Pancreas (tissue), 10 donors: ENCODE data around the gene IFRD2. TPM values are rescaled to one million over a fixed set of nuclear protein-coding genes. Genes with fewer than 3 reads are reported as not detected.
"Not testable (repeated sequence)": the region's sequence is repeated elsewhere in the genome, so short reads cannot be mapped to it uniquely, and the experiment has no call there.

Experiments
- ATAC-seq, 4 donors: fragments of 200-7000 bp; cut with Tn5 transposase; one replicate each; pipeline versions ENCODE4 v1.8.0 to v1.9.1; 2020; ENCODE audit warnings: mild to moderate bottlenecking in 4 of 4, moderate library complexity in 4 of 4
- DNase-seq, 6 donors: peaks; one replicate each; pipeline ENCODE4 v3.0.0-alpha.2; 2020
- FAIRE-seq: peaks from 2 replicates; lab custom pipeline; 2012; peaks lifted over from hg19 to GRCh38; lab: Jason Lieb, UNC
- H3K27ac ChIP-seq, 4 donors: fragments of 200-600 bp; sonication (generic); 1 replicate in 3 of 4; 2 replicates in 1 of 4; pipeline versions ENCODE4 v1.5.0 to v1.8.0; 2020
- H3K27me3 ChIP-seq, 4 donors: fragments of 200-600 bp; one replicate each; pipeline ENCODE4 v1.8.0; 2021
- H3K36me3 ChIP-seq, 3 donors: fragments of 200-600 bp; sonication (generic) in 1 of 3; one replicate each; pipeline versions ENCODE4 v1.5.0 to v1.8.0; 2020 to 2021
- H3K4me1 ChIP-seq, 3 donors: fragments of 200-600 bp; one replicate each; pipeline ENCODE4 v1.8.0; 2021
- H3K4me3 ChIP-seq, 4 donors: fragments of 200-600 bp; sonication (generic) in 2 of 4; one replicate each; pipeline versions ENCODE4 v1.5.0 to v1.8.0; 2020 to 2021
- H3K9me3 ChIP-seq, 4 donors: fragments of 200-600 bp; one replicate each; pipeline ENCODE4 v1.8.0; 2021
- WGBS, 2 donors: extraction: QIAGEN DNeasy Blood & Tissue Kit; methylation state at CpG; one replicate each; pipeline ENCODE4 v1.1.7; 2013; 5-methylcytosine and 5-hydroxymethylcytosine counted together
- intact Hi-C, 3 donors: fragments of 100-400 bp; cut with DNase I; formaldehyde crosslinking; loops; one replicate each; pipeline versions ENCODE4 v1.11.1 to v1.14.2; 2022
- polyA plus RNA-seq, 2 donors: library from polyadenylated mRNA; stranded (reverse); fragments of 200-250 nt; gene quantifications; one replicate each; pipeline ENCODE4 v1.2.3, GENCODE V29; 2013
- total RNA-seq, 6 donors: library from RNA; stranded (reverse); fragmentation: NEBNext Ultra II Directional in 4 of 6; extraction: Animal tissue kit (Norgen Biotek cat#: 25700) in 4 of 6; gene quantifications; one replicate each; pipeline versions ENCODE4 v1.2.1 to v1.2.4, GENCODE V29; 2021 to 2023
- TF ChIP-seq, protein P1 (sequence below), 4 donors: fragments of 200-600 bp; sonication (generic) in 3 of 4; IDR thresholded peaks; one replicate each; pipeline versions ENCODE4 v1.5.0 to v1.8.0; 2021; ENCODE audit warnings: antibody characterized with exemption in 4 of 4
- donor health status: healthy with polysubstance abuse.
- donor health status: DM: no; HTN: no; CAD: no; lungs with moderate emphysema.
- donor health status: DM: no; HTN: no; CAD: no.
- donor health status: control.
- donor health status: control.
- donor health status: Bipolar disorder and iron deficiency.
- donor health status: DM: yes; HTN: yes; CAD: no.
- donor health status: DM: no; HTN: no; CAD: no.
- donor health status: DM: no; HTN: no; CAD: no.
- donor health status: DM: yes; HTN: yes; CAD: no.

Gene IFRD2
- total and polyA plus RNA-seq, 8 donors = 47.1 to 117 (median 59.5) TPM

DNA sequence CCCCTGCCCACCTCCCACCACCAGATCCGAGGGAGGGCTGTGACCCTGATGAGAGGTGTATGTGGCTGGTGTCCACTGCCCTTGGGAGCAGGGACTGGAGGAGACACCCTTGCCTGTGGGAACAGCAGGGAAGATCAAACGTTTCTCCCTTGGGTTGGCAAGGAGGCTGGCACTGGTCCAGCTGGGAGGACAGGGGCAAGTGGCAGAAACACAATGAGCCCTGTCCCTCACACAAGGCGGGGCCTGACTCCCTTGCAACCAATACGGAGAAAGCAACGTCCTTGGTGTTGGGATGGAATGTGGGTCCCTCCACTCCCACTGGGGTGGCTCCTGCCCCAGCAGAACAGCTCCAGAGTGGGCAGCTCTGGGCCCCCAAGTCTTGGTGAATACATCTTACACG is 25.1 kb upstream of the IFRD2 start:
- Histone ChIP-seq H3K4me3 (no peak overlapping the region), H3K36me3 (no peaks in the 10 kb centered on the region), H3K27ac (peak overlapping the region in 1 of 4 donors; percentile 21), H3K4me1 (peaks cover 5 to 17% (median 17%) of the 10 kb centered on the region in 3 donors), H3K9me3 (no peaks in the 10 kb centered on the region), H3K27me3 (no peaks in the 10 kb centered on the region)
- intact Hi-C loops = no loop called here
- TF ChIP-seq, protein P1, sequence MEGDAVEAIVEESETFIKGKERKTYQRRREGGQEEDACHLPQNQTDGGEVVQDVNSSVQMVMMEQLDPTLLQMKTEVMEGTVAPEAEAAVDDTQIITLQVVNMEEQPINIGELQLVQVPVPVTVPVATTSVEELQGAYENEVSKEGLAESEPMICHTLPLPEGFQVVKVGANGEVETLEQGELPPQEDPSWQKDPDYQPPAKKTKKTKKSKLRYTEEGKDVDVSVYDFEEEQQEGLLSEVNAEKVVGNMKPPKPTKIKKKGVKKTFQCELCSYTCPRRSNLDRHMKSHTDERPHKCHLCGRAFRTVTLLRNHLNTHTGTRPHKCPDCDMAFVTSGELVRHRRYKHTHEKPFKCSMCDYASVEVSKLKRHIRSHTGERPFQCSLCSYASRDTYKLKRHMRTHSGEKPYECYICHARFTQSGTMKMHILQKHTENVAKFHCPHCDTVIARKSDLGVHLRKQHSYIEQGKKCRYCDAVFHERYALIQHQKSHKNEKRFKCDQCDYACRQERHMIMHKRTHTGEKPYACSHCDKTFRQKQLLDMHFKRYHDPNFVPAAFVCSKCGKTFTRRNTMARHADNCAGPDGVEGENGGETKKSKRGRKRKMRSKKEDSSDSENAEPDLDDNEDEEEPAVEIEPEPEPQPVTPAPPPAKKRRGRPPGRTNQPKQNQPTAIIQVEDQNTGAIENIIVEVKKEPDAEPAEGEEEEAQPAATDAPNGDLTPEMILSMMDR (IDR thresholded peaks at IDR 0.05) = no peak
- peak in 2 of 6 donors; percentile 62 to 80 for DNase-seq
- FAIRE-seq = no peak
- WGBS, 2 donors = 57 to 65% methylated on average over 6 of the region's 6 CpGs
- ATAC-seq = no peak

DNA sequence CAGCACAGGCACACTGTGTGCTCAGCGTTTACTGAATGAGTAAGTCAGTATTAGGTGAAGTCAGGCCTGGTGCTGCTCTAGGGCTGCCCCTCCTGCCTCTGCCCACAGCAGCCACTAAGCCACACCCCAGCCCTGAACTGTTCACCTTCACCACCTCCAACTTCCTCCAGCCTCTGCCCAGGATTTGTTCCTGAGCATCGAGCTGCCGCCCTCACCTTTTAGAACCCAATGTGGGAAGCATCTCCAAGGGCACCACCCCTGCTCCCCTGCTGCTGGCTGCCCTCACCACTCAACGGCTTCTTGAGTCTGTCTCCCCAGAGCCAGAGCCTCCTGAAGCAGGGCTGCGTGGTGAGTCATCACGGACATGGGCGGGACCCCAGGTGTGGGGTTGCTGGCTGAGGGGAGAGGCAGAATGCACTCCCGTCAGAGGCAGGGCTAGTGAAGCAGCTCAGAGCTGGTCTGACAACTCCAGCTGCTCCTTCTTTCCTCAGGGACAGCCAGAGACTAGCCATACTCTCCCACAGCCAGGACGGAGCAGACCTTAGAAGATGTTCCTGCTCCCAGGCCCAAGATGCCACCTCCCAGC is 24.5 kb upstream of the IFRD2 start:
- peak in 2 of 6 donors; percentile 40 to 67 for DNase-seq
- WGBS, 2 donors = 74 to 78% methylated on average over 9 of the region's 9 CpGs
- TF ChIP-seq, protein P1 (IDR thresholded peaks at IDR 0.05) = no peak
- no peak for FAIRE-seq
- no peak overlapping the region for H3K4me3 ChIP-seq
- no peaks in the 10 kb centered on the region for H3K27me3 ChIP-seq
- no peaks in the 10 kb centered on the region for H3K9me3 ChIP-seq
- no peaks in the 10 kb centered on the region for H3K36me3 ChIP-seq
- H3K27ac ChIP-seq = peak overlapping the region in 1 of 4 donors; percentile 21
- intact Hi-C loops = no loop called here
- peak in 1 of 4 donors; percentile 6 for ATAC-seq
- peaks cover 5 to 11% (median 11%) of the 10 kb centered on the region in 3 donors for H3K4me1 ChIP-seq

DNA sequence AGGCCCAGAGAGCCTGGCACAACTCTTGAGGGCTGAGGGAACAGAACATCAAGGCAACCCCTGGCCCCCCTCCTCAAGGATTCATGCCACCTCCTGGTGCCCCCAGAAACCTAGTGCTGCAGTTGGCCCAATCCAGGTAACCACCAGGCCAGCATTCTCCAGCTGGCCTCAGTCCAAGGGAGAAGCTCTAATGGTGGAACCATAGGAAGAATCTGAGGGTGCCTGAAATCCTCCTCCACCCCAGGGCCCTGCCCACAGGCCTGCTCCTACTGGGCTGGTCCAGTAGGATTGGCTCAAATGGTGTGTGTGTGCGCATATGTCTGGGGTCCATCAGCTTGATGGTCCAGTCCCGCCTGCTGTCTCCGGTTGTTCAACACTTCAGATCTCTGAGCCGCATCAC is 22.6 kb upstream of the IFRD2 start:
- no peaks in the 10 kb centered on the region for H3K9me3 ChIP-seq
- peak in 1 of 6 donors; percentile 36 for DNase-seq
- intact Hi-C loops = no loop called here

DNA sequence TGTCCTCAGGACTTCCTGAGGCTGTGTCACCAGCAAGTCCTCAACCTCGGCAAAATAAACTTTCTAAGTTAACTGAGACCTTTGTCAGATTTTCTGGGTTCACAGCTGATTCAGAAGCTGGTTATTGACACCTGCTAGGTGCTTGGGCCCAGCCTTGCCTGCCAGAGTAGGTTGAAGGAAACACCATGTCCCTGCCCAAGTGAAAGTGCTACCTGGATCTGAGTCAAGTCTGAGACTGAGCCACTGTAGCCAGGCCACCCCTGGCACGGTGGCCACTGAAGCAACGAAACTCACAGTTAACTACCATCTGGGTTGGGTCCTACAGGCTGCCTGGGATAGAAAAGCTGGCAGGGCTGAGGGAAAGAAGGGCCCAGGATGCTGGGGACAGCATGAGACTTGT is 22.1 kb upstream of the IFRD2 start:
- TF ChIP-seq, protein P1 (IDR thresholded peaks at IDR 0.05) = no peak
- no peaks in the 10 kb centered on the region for H3K27me3 ChIP-seq
- WGBS, 2 donors = 83 to 89% methylated on average over 3 of the region's 3 CpGs
- no peak for FAIRE-seq
- H3K4me1 ChIP-seq = peaks cover 3 to 10% (median 10%) of the 10 kb centered on the region in 3 donors
- no peak overlapping the region for H3K27ac ChIP-seq
- intact Hi-C loops = no loop called here
- no peak for DNase-seq
- no peak overlapping the region for H3K4me3 ChIP-seq
- no peak for ATAC-seq
- H3K9me3 ChIP-seq = no peaks in the 10 kb centered on the region
- no peaks in the 10 kb centered on the region for H3K36me3 ChIP-seq

More for the DNA sequence above, 22.6 kb upstream of the IFRD2 start:
- peaks cover 0 to 8% (median 8%) of the 10 kb centered on the region in 3 donors for H3K4me1 ChIP-seq
- 96 to 98% methylated on average over 4 of the region's 4 CpGs for WGBS, 2 donors
- no peak overlapping the region for H3K27ac ChIP-seq
- ATAC-seq (no peak), FAIRE-seq (no peak)
- TF ChIP-seq, protein P1 (IDR thresholded peaks at IDR 0.05) = no peak
- H3K4me3 ChIP-seq = no peak overlapping the region
- H3K36me3 ChIP-seq = no peaks in the 10 kb centered on the region
- H3K27me3 ChIP-seq = no peaks in the 10 kb centered on the region

DNA sequence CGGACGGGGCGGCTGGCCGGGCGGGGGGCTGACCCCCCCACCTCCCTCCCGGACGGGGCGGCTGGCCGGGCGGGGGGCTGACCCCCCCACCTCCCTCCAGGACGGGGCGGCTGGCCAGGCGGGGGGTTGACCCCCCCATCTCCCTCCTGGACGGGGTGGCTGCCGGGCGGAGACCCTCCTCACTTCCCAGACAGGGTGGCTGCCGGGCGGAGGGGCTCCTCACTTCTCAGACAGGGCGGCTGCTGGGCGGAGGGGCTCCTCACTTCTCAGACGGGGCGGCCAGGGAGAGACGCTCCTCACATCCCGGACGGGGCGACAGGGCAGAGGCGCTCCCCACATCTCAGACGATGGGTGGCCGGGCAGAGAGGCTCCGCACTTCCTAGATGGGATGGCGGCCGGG is 19.8 kb upstream of the IFRD2 start:
- H3K4me3 ChIP-seq, ATAC-seq, H3K36me3 ChIP-seq, FAIRE-seq, H3K9me3 ChIP-seq, DNase-seq, H3K4me1 ChIP-seq, H3K27ac ChIP-seq, H3K27me3 ChIP-seq, intact Hi-C loops: not testable (repeated sequence)
- 92 to 93% methylated on average over 16 to 32 of the region's 32 CpGs for WGBS, 2 donors
